Breast epithelium (tissue), 3 donors: ENCODE data around the gene FST.

Source experiments
- POLR2A ChIP-seq: fragments of 450-650 bp; IDR thresholded peaks from one replicate; pipeline ENCODE4 v1.6.1; 2016; ENCODE audit warnings: antibody characterized with exemption, mild to moderate bottlenecking, moderate library complexity
- POLR2AphosphoS5 ChIP-seq, 3 donors: sonication (generic); formaldehyde crosslinking; IDR thresholded peaks; one replicate each; pipeline ENCODE4 v1.6.1; 2017; ENCODE audit warnings: antibody characterized with exemption in 3 of 3
- TF ChIP-seq, protein P1 (sequence below), 3 donors: fragments of 450-650 bp; IDR thresholded peaks; one replicate each; pipeline ENCODE4 v1.5.1; 2016 to 2017; ENCODE audit warnings: antibody characterized with exemption in 3 of 3, mild to moderate bottlenecking in 3 of 3, moderate library complexity in 3 of 3

DNA sequence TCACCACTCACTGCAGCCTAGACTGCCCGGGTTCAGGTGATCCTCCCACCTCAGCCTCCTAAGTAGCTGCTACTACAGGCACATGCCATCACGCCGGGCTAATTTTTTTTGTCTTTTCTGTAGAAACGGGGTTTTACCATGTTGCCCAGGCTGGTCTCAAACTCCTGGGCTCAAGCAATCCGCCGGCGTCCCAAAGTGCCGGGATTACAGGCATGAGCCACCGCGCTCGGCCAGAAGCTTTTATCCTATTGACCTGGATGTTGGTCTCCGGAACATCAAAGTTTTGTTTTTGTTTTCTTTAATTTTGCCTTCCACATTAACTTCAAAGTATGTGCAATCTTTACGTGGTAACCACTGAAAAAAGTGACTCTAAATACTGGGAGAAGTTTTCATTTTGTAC is 42.4 kb upstream of the FST start:
- TF ChIP-seq, protein P1, sequence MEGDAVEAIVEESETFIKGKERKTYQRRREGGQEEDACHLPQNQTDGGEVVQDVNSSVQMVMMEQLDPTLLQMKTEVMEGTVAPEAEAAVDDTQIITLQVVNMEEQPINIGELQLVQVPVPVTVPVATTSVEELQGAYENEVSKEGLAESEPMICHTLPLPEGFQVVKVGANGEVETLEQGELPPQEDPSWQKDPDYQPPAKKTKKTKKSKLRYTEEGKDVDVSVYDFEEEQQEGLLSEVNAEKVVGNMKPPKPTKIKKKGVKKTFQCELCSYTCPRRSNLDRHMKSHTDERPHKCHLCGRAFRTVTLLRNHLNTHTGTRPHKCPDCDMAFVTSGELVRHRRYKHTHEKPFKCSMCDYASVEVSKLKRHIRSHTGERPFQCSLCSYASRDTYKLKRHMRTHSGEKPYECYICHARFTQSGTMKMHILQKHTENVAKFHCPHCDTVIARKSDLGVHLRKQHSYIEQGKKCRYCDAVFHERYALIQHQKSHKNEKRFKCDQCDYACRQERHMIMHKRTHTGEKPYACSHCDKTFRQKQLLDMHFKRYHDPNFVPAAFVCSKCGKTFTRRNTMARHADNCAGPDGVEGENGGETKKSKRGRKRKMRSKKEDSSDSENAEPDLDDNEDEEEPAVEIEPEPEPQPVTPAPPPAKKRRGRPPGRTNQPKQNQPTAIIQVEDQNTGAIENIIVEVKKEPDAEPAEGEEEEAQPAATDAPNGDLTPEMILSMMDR (IDR thresholded peaks at IDR 0.05), result no peak
- no peak for TF ChIP-seq POLR2A
- TF ChIP-seq POLR2AphosphoS5 (IDR thresholded peaks at IDR 0.05), result no peak
